ENCODE data around the gene SLCO1B3.

The SLCO1B3 gene

GRCh38 chr12:20829919-20830318, 19.4 kb downstream of the SLCO1B3 start:
- no peak for TF ChIP-seq CTCF (conservative IDR thresholded peaks at IDR 0.05; ENCODE audit: low read depth, low read length)
- DNase-seq (ENCODE audit: low read depth), result no peak

GRCh38 chr12:20830456-20830855, 20.0 kb downstream of the SLCO1B3 start:
- TF ChIP-seq CTCF (conservative IDR thresholded peaks at IDR 0.05; ENCODE audit: low read depth, low read length), result no peak
- DNase-seq (ENCODE audit: low read depth), result no peak
- no peak overlapping the region for H3K4me3 ChIP-seq (ENCODE audit: low read length)

More at GRCh38 chr12:20829919-20830318, 19.4 kb downstream of the SLCO1B3 start:
- no peak overlapping the region for H3K4me3 ChIP-seq (ENCODE audit: low read length)

GRCh38 chr12:20832911-20833310, 22.4 kb downstream of the SLCO1B3 start:
- TF ChIP-seq CTCF (conservative IDR thresholded peaks at IDR 0.05; ENCODE audit: low read depth, low read length), result no peak
- no peak for DNase-seq (ENCODE audit: low read depth)
- H3K4me3 ChIP-seq (ENCODE audit: low read length), result no peak overlapping the region

GRCh38 chr12:20852649-20853048, 42.1 kb downstream of the SLCO1B3 start:
- H3K4me3 ChIP-seq (ENCODE audit: low read length), result no peak overlapping the region
- no peak for TF ChIP-seq CTCF (conservative IDR thresholded peaks at IDR 0.05; ENCODE audit: low read depth, low read length)
- no peak for DNase-seq (ENCODE audit: low read depth)

GRCh38 chr12:20863056-20863455, 52.6 kb downstream of the SLCO1B3 start:
- DNase-seq (ENCODE audit: low read depth), result no peak
- H3K4me3 ChIP-seq (ENCODE audit: low read length), result no peak overlapping the region
- no peak for TF ChIP-seq CTCF (conservative IDR thresholded peaks at IDR 0.05; ENCODE audit: low read depth, low read length)

GRCh38 chr12:20865873-20866272, 55.4 kb downstream of the SLCO1B3 start:
- H3K4me3 ChIP-seq (ENCODE audit: low read length), result no peak overlapping the region
- no peak for DNase-seq (ENCODE audit: low read depth)
- TF ChIP-seq CTCF (conservative IDR thresholded peaks at IDR 0.05; ENCODE audit: low read depth, low read length), result no peak

- no peak for DNase-seq (ENCODE audit: low read depth)
- no peak overlapping the region for H3K4me3 ChIP-seq (ENCODE audit: low read length)
- TF ChIP-seq CTCF (conservative IDR thresholded peaks at IDR 0.05; ENCODE audit: low read depth, low read length), result no peak
Measured at GRCh38 chr12:20868277-20868676, 57.8 kb downstream of the SLCO1B3 start.

Measured in retinal pigment epithelial cell (primary cell).